GM21825 (cell line): ENCODE data around the gene ZMAT5.

Experiments used
- ATAC-seq: cut with Tn5 transposase; IDR thresholded peaks from one replicate; pipeline ENCODE4 v1.9.1; 2021; ENCODE audit warnings: mild to moderate bottlenecking, moderate library complexity; ENCODE audit not compliant: unreplicated experiment

ZMAT5 gene

GRCh38 chr22:29787371-29787980 is 20.7 kb upstream of the ZMAT5 start:
- no peak for ATAC-seq

- ATAC-seq: no peak
Measured at GRCh38 chr22:29786031-29786430, 19.2 kb upstream of the ZMAT5 start.

GRCh38 chr22:29784451-29785361 is 17.9 kb upstream of the ZMAT5 start:
- ATAC-seq: no peak

- ATAC-seq: no peak
Measured at GRCh38 chr22:29782061-29782845, 15.4 kb upstream of the ZMAT5 start.

GRCh38 chr22:29780748-29781676 is 14.2 kb upstream of the ZMAT5 start:
- ATAC-seq: no peak

- no peak for ATAC-seq
Measured at GRCh38 chr22:29780220-29780619, 13.4 kb upstream of the ZMAT5 start.

GRCh38 chr22:29773233-29773632 is 6.4 kb upstream of the ZMAT5 start:
- ATAC-seq: no peak

GRCh38 chr22:29772170-29772641 is 5.4 kb upstream of the ZMAT5 start:
- no peak for ATAC-seq

GRCh38 chr22:29769723-29770321 is 3.0 kb upstream of the ZMAT5 start:
- ATAC-seq: no peak

- ATAC-seq: no peak
Measured at GRCh38 chr22:29768052-29768693, 1.4 kb upstream of the ZMAT5 start.

- peak; percentile 63 for ATAC-seq
Measured at GRCh38 chr22:29767171-29768051, 604 bp upstream of the ZMAT5 start, which contains the start of gene UQCR10. TSS of gene UQCR10 (plus strand) at chr22:29767369. CDS start at chr22:29767399, 30 bp downstream.

- peak; percentile 4 for ATAC-seq
Measured at GRCh38 chr22:29765905-29766631, 739 bp downstream of the ZMAT5 start.

- ATAC-seq: no peak
Measured at GRCh38 chr22:29762263-29762662, 4.5 kb downstream of the ZMAT5 start.

GRCh38 chr22:29758959-29759358 is 7.8 kb downstream of the ZMAT5 start:
- no peak for ATAC-seq

- ATAC-seq: no peak
Measured at GRCh38 chr22:29758068-29758622, 8.7 kb downstream of the ZMAT5 start.

GRCh38 chr22:29757096-29757495 is 9.7 kb downstream of the ZMAT5 start:
- no peak for ATAC-seq

GRCh38 chr22:29756341-29756740 is 10.5 kb downstream of the ZMAT5 start:
- ATAC-seq: no peak
